K562 (cell line): ENCODE results near the gene CHAF1A. TPM values are rescaled to one million over a fixed set of nuclear protein-coding genes. Genes with fewer than 3 reads are reported as not detected.
A peak's percentile ranks its signal among the peaks of the same experiment; 100 is the strongest.

Experiments
- RBBP5 ChIP-seq: fragments of 200-600 bp; sonication (generic); IDR thresholded peaks from 2 replicates; pipeline ENCODE4 v1.6.1; 2012; ENCODE audit warnings: borderline replicate concordance, mild to moderate bottlenecking, low read length, control low read depth, inconsistent platforms; ENCODE audit not compliant: insufficient read depth, poor library complexity, severe bottlenecking
- ZNF79 ChIP-seq: fragments of 250-450 bp; sonication (Bioruptor Pico); IDR thresholded peaks from 2 replicates; pipeline ENCODE4 v1.4.0; 2020; ENCODE audit warnings: low read depth, mild to moderate bottlenecking, moderate library complexity
- polyA plus RNA-seq, 8 experiments: library from polyadenylated mRNA; depleted of rRNA in 4 of 8; stranded (reverse) in 5 of 8; unstranded in 3 of 8; fragments of >200 nt; fragmentation: Nextera tagmentation in 2 of 8; fragmentation: Illumina TruSeq in 1 of 8; extraction: Ambion mirVana in 2 of 8; extraction: Trizol in 1 of 8; gene quantifications; 2 replicates each; pipeline versions ENCODE4 v1.2.1 to v1.2.3, GENCODE V29; 2011 to 2014; ENCODE audit warnings: inconsistent platforms in 1 of 8, missing spikeins in 1 of 8
- total RNA-seq, 7 experiments: library from RNA; depleted of rRNA in 6 of 7; stranded (reverse); fragments of >200 nt in 6 of 7; fragmentation: Illumina TruSeq in 2 of 7; extraction: Trizol in 2 of 7; gene quantifications; 2 replicates each; pipeline versions ENCODE4 v1.2.1 to v1.2.3, GENCODE V29; 2011 to 2021; ENCODE audit warnings: low replicate concordance in 1 of 7
- TF ChIP-seq, protein P1 (sequence below): fragments of 450-650 bp; IDR thresholded peaks from 2 replicates; pipeline ENCODE4 v1.6.1; 2017; ENCODE audit warnings: antibody characterized with exemption, mild to moderate bottlenecking
- TF ChIP-seq, protein P2 (sequence below): sonication (generic); formaldehyde crosslinking; IDR thresholded peaks from 2 replicates; pipeline ENCODE4 v1.8.1; 2023; ENCODE audit warnings: mild to moderate bottlenecking, missing genetic modification reagents
- TF ChIP-seq, protein P3 (sequence below): sonication (generic); formaldehyde crosslinking; IDR thresholded peaks from 2 replicates; pipeline ENCODE4 v1.4.0; 2020; ENCODE audit warnings: mild to moderate bottlenecking, missing genetic modification reagents

CHAF1A gene
- total and polyA plus RNA-seq, 9 of the 15 experiments (the other 6 are each of a cell fraction or from before 2014, with no cell fraction given) = 1.6 to 86.9 (median 45.2) TPM

DNA sequence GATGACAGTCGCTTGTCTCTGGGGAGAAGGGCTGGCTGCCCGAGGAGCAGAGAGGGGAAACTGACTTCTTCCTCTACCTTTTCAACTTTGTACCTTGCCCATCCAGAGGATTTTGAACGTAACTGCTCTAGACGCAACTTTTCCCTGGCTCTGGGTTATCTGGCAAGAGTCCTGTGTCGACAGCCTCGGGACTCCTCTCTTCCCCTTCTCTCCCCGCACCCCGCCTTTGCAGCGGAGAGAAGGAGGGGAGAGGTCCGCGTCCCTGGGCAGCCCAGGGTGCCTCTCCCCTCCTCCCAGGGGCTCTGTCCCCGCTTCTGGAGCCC, 2.7 kb upstream of the CHAF1A start (continued):
- TF ChIP-seq, protein P1, sequence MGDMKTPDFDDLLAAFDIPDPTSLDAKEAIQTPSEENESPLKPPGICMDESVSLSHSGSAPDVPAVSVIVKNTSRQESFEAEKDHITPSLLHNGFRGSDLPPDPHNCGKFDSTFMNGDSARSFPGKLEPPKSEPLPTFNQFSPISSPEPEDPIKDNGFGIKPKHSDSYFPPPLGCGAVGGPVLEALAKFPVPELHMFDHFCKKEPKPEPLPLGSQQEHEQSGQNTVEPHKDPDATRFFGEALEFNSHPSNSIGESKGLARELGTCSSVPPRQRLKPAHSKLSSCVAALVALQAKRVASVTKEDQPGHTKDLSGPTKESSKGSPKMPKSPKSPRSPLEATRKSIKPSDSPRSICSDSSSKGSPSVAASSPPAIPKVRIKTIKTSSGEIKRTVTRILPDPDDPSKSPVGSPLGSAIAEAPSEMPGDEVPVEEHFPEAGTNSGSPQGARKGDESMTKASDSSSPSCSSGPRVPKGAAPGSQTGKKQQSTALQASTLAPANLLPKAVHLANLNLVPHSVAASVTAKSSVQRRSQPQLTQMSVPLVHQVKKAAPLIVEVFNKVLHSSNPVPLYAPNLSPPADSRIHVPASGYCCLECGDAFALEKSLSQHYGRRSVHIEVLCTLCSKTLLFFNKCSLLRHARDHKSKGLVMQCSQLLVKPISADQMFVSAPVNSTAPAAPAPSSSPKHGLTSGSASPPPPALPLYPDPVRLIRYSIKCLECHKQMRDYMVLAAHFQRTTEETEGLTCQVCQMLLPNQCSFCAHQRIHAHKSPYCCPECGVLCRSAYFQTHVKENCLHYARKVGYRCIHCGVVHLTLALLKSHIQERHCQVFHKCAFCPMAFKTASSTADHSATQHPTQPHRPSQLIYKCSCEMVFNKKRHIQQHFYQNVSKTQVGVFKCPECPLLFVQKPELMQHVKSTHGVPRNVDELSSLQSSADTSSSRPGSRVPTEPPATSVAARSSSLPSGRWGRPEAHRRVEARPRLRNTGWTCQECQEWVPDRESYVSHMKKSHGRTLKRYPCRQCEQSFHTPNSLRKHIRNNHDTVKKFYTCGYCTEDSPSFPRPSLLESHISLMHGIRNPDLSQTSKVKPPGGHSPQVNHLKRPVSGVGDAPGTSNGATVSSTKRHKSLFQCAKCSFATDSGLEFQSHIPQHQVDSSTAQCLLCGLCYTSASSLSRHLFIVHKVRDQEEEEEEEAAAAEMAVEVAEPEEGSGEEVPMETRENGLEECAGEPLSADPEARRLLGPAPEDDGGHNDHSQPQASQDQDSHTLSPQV = no peak
- TF ChIP-seq ZNF79 (CRISPR knock-in tag) = no peak
- TF ChIP-seq, protein P2, sequence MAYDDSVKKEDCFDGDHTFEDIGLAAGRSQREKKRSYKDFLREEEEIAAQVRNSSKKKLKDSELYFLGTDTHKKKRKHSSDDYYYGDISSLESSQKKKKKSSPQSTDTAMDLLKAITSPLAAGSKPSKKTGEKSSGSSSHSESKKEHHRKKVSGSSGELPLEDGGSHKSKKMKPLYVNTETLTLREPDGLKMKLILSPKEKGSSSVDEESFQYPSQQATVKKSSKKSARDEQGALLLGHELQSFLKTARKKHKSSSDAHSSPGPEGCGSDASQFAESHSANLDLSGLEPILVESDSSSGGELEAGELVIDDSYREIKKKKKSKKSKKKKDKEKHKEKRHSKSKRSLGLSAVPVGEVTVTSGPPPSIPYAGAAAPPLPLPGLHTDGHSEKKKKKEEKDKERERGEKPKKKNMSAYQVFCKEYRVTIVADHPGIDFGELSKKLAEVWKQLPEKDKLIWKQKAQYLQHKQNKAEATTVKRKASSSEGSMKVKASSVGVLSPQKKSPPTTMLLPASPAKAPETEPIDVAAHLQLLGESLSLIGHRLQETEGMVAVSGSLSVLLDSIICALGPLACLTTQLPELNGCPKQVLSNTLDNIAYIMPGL (CRISPR knock-in tag) = peak; percentile 67; the same call in 1 of the 2 replicates
- TF ChIP-seq, protein P3, sequence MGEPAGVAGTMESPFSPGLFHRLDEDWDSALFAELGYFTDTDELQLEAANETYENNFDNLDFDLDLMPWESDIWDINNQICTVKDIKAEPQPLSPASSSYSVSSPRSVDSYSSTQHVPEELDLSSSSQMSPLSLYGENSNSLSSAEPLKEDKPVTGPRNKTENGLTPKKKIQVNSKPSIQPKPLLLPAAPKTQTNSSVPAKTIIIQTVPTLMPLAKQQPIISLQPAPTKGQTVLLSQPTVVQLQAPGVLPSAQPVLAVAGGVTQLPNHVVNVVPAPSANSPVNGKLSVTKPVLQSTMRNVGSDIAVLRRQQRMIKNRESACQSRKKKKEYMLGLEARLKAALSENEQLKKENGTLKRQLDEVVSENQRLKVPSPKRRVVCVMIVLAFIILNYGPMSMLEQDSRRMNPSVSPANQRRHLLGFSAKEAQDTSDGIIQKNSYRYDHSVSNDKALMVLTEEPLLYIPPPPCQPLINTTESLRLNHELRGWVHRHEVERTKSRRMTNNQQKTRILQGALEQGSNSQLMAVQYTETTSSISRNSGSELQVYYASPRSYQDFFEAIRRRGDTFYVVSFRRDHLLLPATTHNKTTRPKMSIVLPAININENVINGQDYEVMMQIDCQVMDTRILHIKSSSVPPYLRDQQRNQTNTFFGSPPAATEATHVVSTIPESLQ (CRISPR knock-in tag) = no peak
- peak; percentile 80 for TF ChIP-seq RBBP5
